ENCODE measurements around the gene ICA1L.

The ICA1L gene

DNA sequence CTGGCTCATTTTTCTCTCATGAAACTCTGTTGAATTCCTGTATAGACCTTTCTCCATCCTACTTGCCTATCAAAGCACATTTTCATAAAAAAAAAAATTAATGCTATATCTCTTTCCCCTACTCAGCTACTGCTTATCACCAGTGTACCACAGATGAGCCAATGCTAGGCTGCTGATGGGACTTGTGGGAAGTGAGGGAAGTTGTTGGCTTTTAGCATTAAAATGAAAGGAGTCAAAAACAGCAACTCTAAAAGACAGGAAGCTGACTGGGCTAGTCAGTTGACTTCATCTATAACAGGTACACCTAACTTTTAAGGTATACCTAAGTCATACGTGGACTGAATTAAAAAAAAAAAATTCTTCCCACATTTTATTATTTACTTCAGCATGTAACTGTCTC is 134.7 kb downstream of the ICA1L start:
- no peak for DNase-seq (ENCODE audit: low spot score)

DNA sequence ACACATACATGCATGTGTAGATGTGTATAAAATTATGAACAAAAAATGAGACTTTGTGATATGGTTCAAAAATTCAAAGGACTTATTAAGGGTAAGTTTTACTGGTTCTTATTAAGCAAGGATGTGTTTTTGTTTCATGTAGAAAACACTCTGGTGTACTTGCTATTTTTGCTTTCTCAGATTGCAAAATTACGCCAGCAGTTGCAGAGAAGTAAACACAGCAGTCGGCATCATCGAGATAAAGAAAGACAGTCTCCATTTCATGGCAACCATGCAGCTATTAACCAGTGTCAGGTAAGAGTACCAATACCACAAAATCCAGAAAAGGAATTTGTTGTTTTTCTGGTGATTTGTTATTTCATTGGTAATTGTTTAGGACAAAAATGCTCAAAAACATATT is 145.5 kb downstream of the ICA1L start:
- DNase-seq (ENCODE audit: low spot score), result no peak

DNA sequence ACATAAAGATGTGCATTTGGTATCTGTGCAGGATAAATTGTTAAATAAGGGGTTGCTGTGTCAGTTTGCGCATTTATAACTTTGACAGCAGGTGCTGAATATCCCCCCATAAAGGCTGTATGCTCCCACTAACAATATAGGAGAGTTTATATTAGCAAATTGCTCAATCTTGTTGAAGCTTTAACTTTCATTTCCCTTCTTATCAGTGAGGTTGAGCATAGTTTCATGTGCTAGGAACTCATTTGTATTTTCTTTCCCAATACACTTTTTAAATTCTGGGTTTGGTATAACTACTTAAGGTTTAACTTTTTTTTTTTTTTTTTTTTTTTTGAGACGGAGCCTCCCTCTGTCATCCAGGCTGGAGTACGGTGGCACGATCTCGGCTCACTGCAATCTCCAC is 147.8 kb downstream of the ICA1L start:
- no peak for DNase-seq (ENCODE audit: low spot score)

All from CD4-positive, alpha-beta T cell treated with Interleukin-2 at 100 ng/mL for 4 hours (primary cell).